HepG2 (cell line): ENCODE data around the gene STN1. TPM values are rescaled to one million over a fixed set of nuclear protein-coding genes. Genes with fewer than 3 reads are reported as not detected.

Source experiments
- AHR ChIP-seq: IDR thresholded peaks from 2 replicates; pipeline ENCODE4 v1.6.1; 2018; ENCODE audit warnings: missing genetic modification reagents, missing compliant biosample characterization
- CBX2 ChIP-seq, 2 experiments: fragments of 200-600 bp in 1 of 2; sonication (generic); formaldehyde crosslinking in 1 of 2; IDR thresholded peaks; 2 replicates each; pipeline versions ENCODE4 v1.7.0 to v1.8.1; 2018 to 2022; ENCODE audit warnings: low read depth in 2 of 2, low read length in 1 of 2, mild to moderate bottlenecking in 1 of 2, missing genetic modification reagents in 1 of 2
- CHD2 ChIP-seq: IDR thresholded peaks from 2 replicates; pipeline ENCODE4 v1.6.1; 2011; ENCODE audit warnings: low read depth, low read length, improper control_type of control experiment
- HNF4A ChIP-seq: sonication (generic); formaldehyde crosslinking; IDR thresholded peaks from 2 replicates; pipeline ENCODE4 v1.4.0; 2020; ENCODE audit warnings: missing genetic modification reagents
- KDM2A ChIP-seq: sonication (generic); formaldehyde crosslinking; IDR thresholded peaks from 2 replicates; pipeline ENCODE4 v1.4.0; 2020; ENCODE audit warnings: low read depth, missing genetic modification reagents, borderline replicate concordance
- MBD4 ChIP-seq: IDR thresholded peaks from 2 replicates; pipeline ENCODE4 v1.6.1; 2012; ENCODE audit warnings: low read length, inconsistent platforms, borderline replicate concordance
- NBN ChIP-seq: fragments of 450-650 bp; conservative IDR thresholded peaks from 2 replicates; pipeline ENCODE4 v1.6.1; 2017
- PHF8 ChIP-seq: sonication (generic); formaldehyde crosslinking; IDR thresholded peaks from 2 replicates; pipeline ENCODE4 v1.5.0; 2020; ENCODE audit warnings: missing genetic modification reagents
- RAD51 ChIP-seq: fragments of 450-650 bp; IDR thresholded peaks from 2 replicates; pipeline ENCODE4 v1.6.1; 2016; ENCODE audit warnings: borderline replicate concordance
- RBM39 ChIP-seq: fragments of 200-400 bp; formaldehyde crosslinking; IDR thresholded peaks from one replicate; pipeline ENCODE4 v1.6.1; 2018; ENCODE audit warnings: antibody characterized with exemption, mild to moderate bottlenecking, low read depth, low read length; ENCODE audit not compliant: poor library complexity, severe bottlenecking
- TOPORS ChIP-seq: sonication (generic); formaldehyde crosslinking; IDR thresholded peaks from 2 replicates; pipeline ENCODE4 v1.8.0; 2023; ENCODE audit warnings: mild to moderate bottlenecking, missing genetic modification reagents
- ZNF253 ChIP-seq: sonication (generic); formaldehyde crosslinking; IDR thresholded peaks from 2 replicates; pipeline ENCODE4 v1.8.0; 2022; ENCODE audit warnings: mild to moderate bottlenecking, missing genetic modification reagents, borderline replicate concordance
- ZNF3 ChIP-seq: IDR thresholded peaks from 2 replicates; pipeline ENCODE4 v1.7.0; 2017; ENCODE audit warnings: inconsistent platforms
- ZNF33B ChIP-seq: sonication (generic); formaldehyde crosslinking; IDR thresholded peaks from 2 replicates; pipeline ENCODE4 v1.5.1; 2020; ENCODE audit warnings: mild to moderate bottlenecking, missing genetic modification reagents
- ZNF724P ChIP-seq: sonication (generic); formaldehyde crosslinking; IDR thresholded peaks from 2 replicates; pipeline ENCODE4 v1.8.0; 2022; ENCODE audit warnings: missing genetic modification reagents, borderline replicate concordance
- ZNF878 ChIP-seq: sonication (generic); formaldehyde crosslinking; IDR thresholded peaks from 2 replicates; pipeline ENCODE4 v1.8.1; 2023; ENCODE audit warnings: mild to moderate bottlenecking, missing genetic modification reagents, moderate library complexity
- ZSCAN21 ChIP-seq: sonication (generic); formaldehyde crosslinking; IDR thresholded peaks from 2 replicates; pipeline ENCODE4 v1.8.0; 2022; ENCODE audit warnings: mild to moderate bottlenecking, missing genetic modification reagents, moderate library complexity, borderline replicate concordance
- polyA plus RNA-seq, 8 experiments: library from polyadenylated mRNA; depleted of rRNA in 3 of 8; stranded (reverse) in 7 of 8; unstranded in 1 of 8; fragments of >200 nt; fragmentation: Illumina TruSeq in 4 of 8; extraction: Trizol in 4 of 8; gene quantifications; 2 replicates each; pipeline versions ENCODE4 v1.2.1 to v1.2.3, GENCODE V29; 2011 to 2016; ENCODE audit warnings: low read depth in 4 of 8, missing spikeins in 1 of 8, mixed read lengths in 1 of 8; ENCODE audit not compliant: insufficient read depth in 1 of 8
- total RNA-seq, 5 experiments: library from RNA; depleted of rRNA; stranded (reverse); fragments of >200 nt; fragmentation: Illumina TruSeq; extraction: Trizol; gene quantifications; 2 replicates each; pipeline ENCODE4 v1.2.3, GENCODE V29; 2016; ENCODE audit warnings: low read depth in 1 of 5
- TF ChIP-seq, protein P1 (sequence below): sonication (generic); formaldehyde crosslinking; conservative IDR thresholded peaks from 2 replicates; pipeline ENCODE4 v1.8.0; 2022; ENCODE audit warnings: mild to moderate bottlenecking, moderate library complexity, missing genetic modification reagents
- TF ChIP-seq, protein P2 (sequence below): sonication (generic); formaldehyde crosslinking; conservative IDR thresholded peaks from 2 replicates; pipeline ENCODE4 v1.8.0; 2022; ENCODE audit warnings: missing genetic modification reagents
- TF ChIP-seq, protein P3 (sequence below): sonication (generic); formaldehyde crosslinking; IDR thresholded peaks from 2 replicates; pipeline ENCODE4 v1.4.0; 2020; ENCODE audit warnings: missing genetic modification reagents, mild to moderate bottlenecking, borderline replicate concordance
- TF ChIP-seq, protein P4 (sequence below): sonication (generic); formaldehyde crosslinking; IDR thresholded peaks from 2 replicates; pipeline ENCODE4 v1.9.0; 2021; ENCODE audit warnings: missing genetic modification reagents, mild to moderate bottlenecking, borderline replicate concordance
- TF ChIP-seq, protein P5 (sequence below): sonication (generic); formaldehyde crosslinking; IDR thresholded peaks from 2 replicates; pipeline ENCODE4 v1.4.0; 2020; ENCODE audit warnings: mild to moderate bottlenecking, missing genetic modification reagents

STN1 gene
- total and polyA plus RNA-seq, 2 of the 13 experiments (the other 11 are each of a cell fraction or from before 2014, with no cell fraction given), result 17.6 to 22.7 TPM

DNA sequence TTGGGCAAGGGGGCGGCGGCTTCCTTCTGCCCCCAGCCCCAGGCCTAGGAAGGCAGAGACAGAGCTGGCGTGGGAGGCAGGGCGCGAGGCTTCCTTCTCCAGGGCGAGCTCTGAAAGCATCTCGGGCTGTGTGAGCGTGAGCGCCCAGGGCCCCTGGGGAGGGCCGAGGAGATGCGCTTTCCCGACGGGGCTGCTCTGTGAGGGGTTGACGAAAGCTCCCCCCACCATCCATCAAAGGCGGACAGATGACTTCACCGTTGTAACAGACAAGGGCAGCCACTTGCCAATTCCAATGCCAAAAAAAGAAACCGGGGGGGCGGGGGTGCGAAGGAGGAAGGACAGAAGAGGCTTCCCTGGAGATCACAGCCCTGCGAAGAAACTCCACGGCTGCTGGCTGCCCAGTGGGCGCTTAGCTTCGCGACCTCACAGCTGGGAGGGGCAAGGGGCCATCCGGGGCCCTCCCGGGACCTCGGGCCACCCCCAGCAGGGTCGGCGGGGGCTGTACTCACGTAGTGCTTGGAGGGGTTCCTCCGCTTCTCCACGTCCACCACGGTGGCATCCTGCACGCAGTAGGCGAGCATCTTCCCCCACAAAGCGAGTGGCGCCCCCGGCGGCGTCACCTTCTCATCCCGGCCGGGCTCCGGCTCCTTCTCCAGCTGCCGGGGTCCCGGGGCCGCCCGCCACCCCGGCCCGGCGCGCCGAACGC, 63.1 kb downstream of the STN1 start (continued):
- TF ChIP-seq, protein P1, sequence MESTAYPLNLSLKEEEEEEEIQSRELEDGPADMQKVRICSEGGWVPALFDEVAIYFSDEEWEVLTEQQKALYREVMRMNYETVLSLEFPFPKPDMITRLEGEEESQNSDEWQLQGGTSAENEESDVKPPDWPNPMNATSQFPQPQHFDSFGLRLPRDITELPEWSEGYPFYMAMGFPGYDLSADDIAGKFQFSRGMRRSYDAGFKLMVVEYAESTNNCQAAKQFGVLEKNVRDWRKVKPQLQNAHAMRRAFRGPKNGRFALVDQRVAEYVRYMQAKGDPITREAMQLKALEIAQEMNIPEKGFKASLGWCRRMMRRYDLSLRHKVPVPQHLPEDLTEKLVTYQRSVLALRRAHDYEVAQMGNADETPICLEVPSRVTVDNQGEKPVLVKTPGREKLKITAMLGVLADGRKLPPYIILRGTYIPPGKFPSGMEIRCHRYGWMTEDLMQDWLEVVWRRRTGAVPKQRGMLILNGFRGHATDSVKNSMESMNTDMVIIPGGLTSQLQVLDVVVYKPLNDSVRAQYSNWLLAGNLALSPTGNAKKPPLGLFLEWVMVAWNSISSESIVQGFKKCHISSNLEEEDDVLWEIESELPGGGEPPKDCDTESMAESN (CRISPR knock-in tag), result 0 out of 2 replicates have a peak, but pooled peaks have one; percentile 31
- TF ChIP-seq, protein P2, sequence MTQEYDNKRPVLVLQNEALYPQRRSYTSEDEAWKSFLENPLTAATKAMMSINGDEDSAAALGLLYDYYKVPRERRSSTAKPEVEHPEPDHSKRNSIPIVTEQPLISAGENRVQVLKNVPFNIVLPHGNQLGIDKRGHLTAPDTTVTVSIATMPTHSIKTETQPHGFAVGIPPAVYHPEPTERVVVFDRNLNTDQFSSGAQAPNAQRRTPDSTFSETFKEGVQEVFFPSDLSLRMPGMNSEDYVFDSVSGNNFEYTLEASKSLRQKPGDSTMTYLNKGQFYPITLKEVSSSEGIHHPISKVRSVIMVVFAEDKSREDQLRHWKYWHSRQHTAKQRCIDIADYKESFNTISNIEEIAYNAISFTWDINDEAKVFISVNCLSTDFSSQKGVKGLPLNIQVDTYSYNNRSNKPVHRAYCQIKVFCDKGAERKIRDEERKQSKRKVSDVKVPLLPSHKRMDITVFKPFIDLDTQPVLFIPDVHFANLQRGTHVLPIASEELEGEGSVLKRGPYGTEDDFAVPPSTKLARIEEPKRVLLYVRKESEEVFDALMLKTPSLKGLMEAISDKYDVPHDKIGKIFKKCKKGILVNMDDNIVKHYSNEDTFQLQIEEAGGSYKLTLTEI (CRISPR knock-in tag), result no peak
- TF ChIP-seq RBM39 (no peak), KDM2A (CRISPR knock-in tag) (0 out of 2 replicates have a peak, but pooled peaks have one; percentile 8), CBX2 (IDR thresholded peaks at IDR 0.05; ENCODE audit: low read depth, low read length) (no peak), CBX2 (CRISPR knock-in tag; IDR thresholded peaks at IDR 0.05; ENCODE audit: low read depth) (no peak), ZNF253 (CRISPR knock-in tag) (no peak), HNF4A (CRISPR knock-in tag) (no peak), NBN (no peak), MBD4 (no peak), CHD2 (no peak), TOPORS (CRISPR knock-in tag) (0 out of 2 replicates have a peak, but pooled peaks have one; percentile 2), RAD51 (no peak), ZNF33B (CRISPR knock-in tag) (no peak), AHR (no peak), ZSCAN21 (CRISPR knock-in tag) (no peak), ZNF724P (CRISPR knock-in tag) (peak; percentile 30; the same call in 1 of the 2 replicates), ZNF878 (CRISPR knock-in tag) (no peak), PHF8 (CRISPR knock-in tag) (0 out of 2 replicates have a peak, but pooled peaks have one; percentile 29), ZNF3 (no peak)
- TF ChIP-seq, protein P3, sequence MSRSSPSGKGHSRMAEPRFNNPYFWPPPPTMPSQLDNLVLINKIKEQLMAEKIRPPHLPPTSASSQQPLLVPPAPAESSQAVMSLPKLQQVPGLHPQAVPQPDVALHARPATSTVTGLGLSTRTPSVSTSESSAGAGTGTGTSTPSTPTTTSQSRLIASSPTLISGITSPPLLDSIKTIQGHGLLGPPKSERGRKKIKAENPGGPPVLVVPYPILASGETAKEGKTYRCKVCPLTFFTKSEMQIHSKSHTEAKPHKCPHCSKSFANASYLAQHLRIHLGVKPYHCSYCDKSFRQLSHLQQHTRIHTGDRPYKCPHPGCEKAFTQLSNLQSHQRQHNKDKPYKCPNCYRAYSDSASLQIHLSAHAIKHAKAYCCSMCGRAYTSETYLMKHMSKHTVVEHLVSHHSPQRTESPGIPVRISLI (CRISPR knock-in tag), result no peak
- TF ChIP-seq, protein P4, sequence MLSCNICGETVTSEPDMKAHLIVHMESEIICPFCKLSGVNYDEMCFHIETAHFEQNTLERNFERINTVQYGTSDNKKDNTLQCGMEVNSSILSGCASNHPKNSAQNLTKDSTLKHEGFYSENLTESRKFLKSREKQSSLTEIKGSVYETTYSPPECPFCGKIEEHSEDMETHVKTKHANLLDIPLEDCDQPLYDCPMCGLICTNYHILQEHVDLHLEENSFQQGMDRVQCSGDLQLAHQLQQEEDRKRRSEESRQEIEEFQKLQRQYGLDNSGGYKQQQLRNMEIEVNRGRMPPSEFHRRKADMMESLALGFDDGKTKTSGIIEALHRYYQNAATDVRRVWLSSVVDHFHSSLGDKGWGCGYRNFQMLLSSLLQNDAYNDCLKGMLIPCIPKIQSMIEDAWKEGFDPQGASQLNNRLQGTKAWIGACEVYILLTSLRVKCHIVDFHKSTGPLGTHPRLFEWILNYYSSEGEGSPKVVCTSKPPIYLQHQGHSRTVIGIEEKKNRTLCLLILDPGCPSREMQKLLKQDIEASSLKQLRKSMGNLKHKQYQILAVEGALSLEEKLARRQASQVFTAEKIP (CRISPR knock-in tag), result no peak
- TF ChIP-seq, protein P5, sequence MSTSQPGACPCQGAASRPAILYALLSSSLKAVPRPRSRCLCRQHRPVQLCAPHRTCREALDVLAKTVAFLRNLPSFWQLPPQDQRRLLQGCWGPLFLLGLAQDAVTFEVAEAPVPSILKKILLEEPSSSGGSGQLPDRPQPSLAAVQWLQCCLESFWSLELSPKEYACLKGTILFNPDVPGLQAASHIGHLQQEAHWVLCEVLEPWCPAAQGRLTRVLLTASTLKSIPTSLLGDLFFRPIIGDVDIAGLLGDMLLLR (CRISPR knock-in tag), result 0 out of 2 replicates have a peak, but pooled peaks have one; percentile 1
